ENCODE data around the gene EYS.

Gene EYS

DNA sequence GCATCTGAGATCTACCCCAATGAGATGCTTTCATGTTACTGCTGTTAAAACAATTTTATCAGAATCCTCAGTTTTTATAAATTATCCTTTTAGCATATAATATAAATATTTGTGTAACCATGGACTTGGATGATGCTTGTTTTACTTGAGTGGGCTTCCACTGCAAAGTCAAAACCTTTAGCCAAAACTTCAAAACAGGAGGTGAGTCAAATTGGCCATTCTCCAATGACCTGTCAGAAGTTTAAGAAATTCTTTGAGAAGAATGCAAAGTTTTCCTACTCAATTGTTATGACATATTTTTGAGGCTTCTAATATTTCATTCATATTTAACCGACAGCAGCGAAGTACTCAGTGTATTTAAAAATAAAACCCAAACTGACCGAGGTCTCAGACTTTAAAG is 507.9 kb downstream of the EYS start:
- no peak for DNase-seq

GRCh38 chr6:65191471-65191870 is 515.6 kb downstream of the EYS start:
- DNase-seq = no peak

DNA sequence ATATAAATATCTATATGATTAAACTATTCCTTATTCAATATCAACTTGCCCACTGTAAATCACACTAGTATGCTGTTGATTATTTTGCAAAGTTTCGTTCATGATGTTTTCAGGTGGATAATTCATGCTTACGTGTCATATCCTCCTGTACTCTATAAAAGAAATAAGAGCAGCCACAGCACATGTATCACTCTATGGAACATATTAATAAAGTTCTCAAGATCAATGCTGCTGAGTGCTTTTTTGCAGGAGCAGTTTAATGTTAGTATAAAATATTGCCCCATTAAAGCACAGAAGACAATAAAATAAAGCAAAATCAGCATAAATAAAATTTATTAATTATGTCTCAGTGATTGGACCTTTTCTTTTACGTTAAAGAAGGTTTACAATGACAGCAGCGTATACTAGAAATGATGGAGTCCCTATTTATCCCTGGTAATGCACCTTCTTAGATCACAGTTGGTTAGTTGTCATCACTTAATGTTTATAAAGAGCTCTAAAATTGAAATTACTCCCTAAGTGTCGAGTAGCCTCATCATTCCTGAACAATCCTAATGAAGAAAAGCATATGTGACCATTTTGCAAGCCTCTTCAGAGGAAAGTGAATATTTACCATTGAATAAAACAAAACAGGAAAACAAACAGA is 517.7 kb downstream of the EYS start:
- DNase-seq = no peak

DNA sequence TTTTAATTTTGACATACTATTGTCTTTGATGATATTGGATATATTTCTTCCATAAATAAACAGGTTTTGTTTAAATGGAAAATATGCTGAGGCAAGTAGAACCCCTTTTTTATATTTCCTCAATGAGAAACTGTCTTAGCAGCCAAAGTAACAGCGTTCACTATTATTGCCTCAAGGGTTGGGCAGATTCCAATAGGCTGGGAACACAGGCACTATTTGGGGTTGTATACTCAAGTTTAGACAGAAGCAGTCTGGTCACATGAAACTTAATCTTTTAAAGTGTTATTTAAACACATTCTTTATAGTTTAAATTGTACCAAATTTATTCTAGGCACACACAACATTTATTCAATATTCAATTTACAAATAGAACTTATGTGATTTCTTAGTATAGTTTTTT is 520.2 kb downstream of the EYS start:
- no peak for DNase-seq

GRCh38 chr6:65182681-65183080 is 524.3 kb downstream of the EYS start:
- no peak for DNase-seq

GRCh38 chr6:65170273-65170672 is 536.8 kb downstream of the EYS start:
- no peak for DNase-seq

DNA sequence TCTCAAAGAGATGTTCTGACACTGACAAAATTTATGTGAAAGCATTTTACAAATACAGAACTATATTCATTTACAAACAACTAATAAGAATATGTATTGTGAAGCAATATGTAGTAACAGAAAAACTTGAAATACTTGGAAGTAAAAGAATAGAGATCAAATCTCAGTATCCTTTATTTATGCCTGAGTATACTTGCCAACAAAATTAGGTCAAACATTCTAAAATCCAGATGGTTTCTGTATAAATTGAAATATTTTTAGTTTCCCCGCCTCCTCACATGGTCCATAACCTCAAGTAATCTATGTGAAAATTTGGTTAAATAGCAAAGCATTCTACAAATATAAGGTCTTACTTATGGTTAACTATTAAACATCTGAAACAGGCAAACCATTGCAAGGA is 545.4 kb downstream of the EYS start:
- DNase-seq = no peak

GRCh38 chr6:65157025-65157424 is 550.0 kb downstream of the EYS start:
- DNase-seq = no peak

DNA sequence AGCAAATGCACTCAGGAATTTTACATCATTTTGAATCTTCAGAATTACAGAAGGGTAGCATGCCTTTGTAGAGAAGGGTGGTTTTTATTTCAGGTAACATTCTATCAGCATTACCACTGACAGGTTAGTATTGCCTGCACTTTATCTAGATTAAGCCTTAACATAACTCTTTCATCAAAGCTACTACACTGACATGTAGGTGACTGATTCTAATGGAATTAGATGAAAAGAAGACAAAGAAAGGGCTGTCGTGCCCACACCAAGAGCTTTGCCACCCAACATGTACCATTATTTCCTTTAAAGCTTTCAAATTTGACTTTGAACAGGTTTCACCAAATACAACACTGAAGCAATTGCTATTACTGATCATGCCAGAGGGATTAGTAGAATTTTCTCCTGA is 551.9 kb downstream of the EYS start:
- DNase-seq = no peak

- DNase-seq = no peak
Observed at GRCh38 chr6:65149841-65150240, 557.2 kb downstream of the EYS start.

GRCh38 chr6:65148839-65149238 is 558.2 kb downstream of the EYS start:
- no peak for DNase-seq

DNA sequence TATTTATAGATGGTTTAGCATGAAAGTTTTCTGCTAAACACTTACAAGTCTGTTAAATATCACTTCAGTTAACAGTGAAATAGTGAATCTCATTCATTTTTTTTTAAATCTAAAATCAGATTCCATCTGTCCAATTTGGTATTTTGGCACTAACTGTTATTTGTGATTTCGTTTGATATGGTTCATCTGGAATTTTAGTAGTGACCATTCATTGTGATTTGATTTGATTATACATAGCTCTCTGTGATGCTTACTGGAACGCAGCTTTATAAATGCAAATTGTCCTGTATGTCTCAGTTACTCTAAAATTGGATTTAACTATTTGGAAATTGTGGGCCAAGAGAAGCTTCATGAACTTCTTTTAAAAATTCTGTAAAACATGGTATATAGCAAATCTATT is 571.5 kb downstream of the EYS start:
- DNase-seq = no peak

- no peak for DNase-seq
Observed at GRCh38 chr6:65126667-65127066, 580.4 kb downstream of the EYS start.

DNA sequence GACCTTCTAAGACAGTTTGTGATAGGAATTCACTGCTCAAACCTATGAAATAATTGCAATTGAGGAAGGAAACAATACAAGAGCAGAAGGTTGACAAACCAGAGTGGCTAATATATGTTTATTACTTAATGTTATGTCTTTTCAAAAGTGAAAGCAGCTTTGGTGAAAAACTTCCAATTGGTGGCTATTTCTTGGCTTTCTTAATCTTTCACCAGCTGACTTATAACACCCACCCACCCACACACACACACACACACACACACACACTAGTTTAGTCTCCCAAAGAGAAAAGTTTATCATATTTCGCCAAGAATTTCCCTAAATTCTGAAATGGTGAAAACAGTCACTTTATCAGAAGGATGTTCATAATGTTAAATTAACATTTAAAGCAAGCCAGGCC is 583.5 kb downstream of the EYS start:
- DNase-seq = no peak

- no peak for DNase-seq
Observed at GRCh38 chr6:65117817-65118409, 589.1 kb downstream of the EYS start.

GRCh38 chr6:65116326-65116725 is 590.7 kb downstream of the EYS start:
- DNase-seq = no peak

DNA sequence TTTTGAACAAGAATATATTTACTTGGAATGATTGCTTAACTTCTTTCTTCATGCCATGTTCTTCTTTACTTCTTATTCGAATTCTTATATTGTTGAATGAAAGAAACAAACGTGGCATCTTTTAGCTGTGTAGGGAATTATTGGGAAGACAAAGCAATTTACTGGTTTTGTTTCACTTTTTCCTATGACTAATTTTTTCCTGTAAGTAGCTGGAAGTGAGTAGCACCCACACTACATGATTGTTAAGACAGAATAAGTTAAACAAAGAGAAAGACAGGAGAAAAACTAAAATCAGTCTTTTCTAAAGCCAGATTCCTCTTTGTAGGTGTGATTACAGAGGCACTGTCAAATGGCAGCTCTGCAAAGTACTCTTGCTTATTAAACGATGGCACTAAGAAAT is 593.4 kb downstream of the EYS start:
- DNase-seq = no peak

GRCh38 chr6:65112435-65112834 is 594.6 kb downstream of the EYS start:
- DNase-seq = no peak

- DNase-seq = no peak
Observed at GRCh38 chr6:65110031-65110430, 597.0 kb downstream of the EYS start.

DNA sequence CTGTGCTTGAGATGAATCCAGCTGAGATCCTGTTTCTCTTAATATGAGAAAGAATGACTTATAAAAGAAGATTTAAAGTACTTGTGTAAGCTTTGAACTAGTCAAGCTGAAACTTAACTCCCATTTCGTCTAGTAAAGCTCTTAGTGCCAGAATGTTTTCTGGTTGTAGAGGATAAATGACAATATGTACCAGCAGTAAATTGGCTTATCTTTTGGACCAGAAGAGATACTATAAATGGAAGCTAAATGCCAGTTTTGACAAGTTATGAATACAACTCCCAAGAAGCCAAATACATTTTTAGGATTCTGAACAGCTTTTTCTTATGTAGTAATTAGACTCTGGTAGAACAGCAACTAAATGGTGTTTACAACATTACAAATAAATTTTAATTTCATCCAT is 608.7 kb downstream of the EYS start:
- no peak for DNase-seq

- DNase-seq = no peak
Observed at GRCh38 chr6:65091561-65091960, 615.5 kb downstream of the EYS start.

GRCh38 chr6:65088575-65088974 is 618.5 kb downstream of the EYS start:
- no peak for DNase-seq

DNA sequence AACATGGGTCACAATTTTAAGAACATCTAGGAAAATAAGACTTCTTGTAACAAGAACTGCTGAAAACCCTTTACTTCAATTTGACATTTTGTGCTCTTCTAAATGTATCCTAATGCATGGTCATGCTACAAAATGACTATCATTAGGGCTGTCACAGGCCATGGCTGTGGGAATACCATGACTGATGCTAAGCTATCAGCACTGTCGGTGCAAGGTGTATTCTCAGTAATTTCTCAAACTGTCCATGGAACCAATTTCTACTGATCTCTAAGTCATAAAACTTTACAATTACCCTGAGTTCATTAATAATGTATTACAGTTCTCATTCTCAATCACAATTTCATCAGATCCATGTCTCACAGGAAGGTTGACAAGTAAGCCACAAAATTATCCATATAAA is 625.3 kb downstream of the EYS start:
- DNase-seq = no peak

DNA sequence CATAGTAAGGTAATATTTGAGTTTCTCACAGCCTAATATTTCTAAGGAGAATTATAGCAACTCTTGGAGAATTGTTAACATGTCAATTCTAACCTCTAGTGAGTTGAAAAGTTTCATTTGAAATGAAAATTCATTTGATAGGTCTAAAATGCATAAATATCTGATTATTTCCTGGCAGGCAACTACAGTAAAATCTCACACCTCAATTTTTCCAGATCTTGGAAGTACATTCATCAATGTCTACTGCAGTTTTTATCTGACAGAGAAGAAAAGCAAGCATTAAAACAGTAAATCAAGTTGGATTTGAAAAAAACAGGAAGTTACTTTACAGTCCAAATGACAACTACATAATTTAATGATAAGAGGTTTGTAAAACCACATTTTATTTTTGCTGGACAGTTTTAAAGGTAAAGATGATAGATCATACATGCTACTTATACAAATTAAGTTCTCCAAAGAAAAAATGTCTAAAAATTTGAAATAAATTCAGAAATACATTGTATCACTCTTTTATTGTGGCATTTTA is 631.3 kb downstream of the EYS start:
- no peak for DNase-seq

GRCh38 chr6:65072500-65072899 is 634.5 kb downstream of the EYS start:
- DNase-seq = no peak

Measured in CD4-positive, alpha-beta T cell treated with Interleukin-6 for 4 hours (primary cell).